ENCODE measurements around the gene CNDP1. TPM values are rescaled to one million over a fixed set of nuclear protein-coding genes. Genes with fewer than 3 reads are reported as not detected.
"Not testable (repeated sequence)": the region's sequence is repeated elsewhere in the genome, so short reads cannot be mapped to it uniquely, and the experiment has no call there.

The CNDP1 gene
- total and polyA plus RNA-seq, 9 donors = 0.04 to 0.76 (median 0.26) TPM; not detected in 1

DNA sequence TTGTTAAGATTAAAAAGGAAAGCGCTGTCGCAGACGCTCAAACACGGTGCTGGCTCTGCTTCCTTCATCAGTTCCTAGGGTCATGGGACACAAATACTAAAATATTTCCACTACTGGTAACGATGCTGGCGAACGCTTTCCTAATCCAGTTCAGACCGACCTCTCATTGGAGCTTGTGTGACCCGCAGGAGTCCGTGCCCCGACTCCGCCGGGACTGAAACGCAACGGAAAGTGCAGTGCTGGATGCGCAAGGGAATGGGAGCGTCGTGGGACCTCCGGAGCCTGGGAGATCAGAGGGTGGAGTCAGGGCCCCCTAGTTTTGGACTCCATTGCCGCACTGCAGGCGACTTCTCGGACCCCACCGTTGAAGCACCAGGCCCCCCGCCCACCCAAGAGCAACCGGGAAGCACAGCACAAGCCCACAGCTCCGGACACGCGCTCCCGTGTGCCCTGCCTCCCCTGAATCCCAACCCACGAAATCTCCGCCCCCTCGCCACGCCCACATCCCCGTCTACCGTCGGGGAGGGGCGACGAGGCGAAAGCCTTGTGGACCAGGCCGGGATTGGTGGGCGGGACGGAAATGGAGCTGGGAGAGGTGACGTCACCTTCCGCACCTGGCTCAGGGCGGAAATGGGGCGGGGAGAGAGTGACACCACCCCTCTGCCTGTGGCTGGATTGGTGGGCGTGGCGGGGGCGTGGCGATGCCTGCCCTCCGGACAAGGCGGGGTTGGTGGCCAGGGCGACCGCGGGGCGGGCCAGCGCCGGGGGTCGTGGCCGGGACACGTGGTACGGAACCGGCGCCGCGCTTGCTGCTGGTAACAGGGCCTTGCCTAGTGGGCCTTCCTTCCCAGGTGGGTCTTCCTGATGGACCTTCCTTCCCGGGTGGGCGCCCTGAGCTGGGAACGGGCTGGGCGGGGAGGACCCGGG lies 38.5 kb upstream of the CNDP1 start, which contains the start of gene CNDP2:
Gene CNDP2, plus strand, starts transcription at position 783 of the 927 bp plus-strand sequence. CDS start 3,611 bp downstream, outside the sequence.
- peak within 1 kb of the TSS; percentile 86 for H3K4me3 ChIP-seq (ENCODE audit: low read length)
- peaks cover 3% of the 10 kb centered on the region for H3K9me3 ChIP-seq (replicated peaks; ENCODE audit: control insufficient read depth, low read depth, low read length)
- peaks cover 4% of the 10 kb centered on the region for H3K36me3 ChIP-seq (ENCODE audit: control insufficient read depth, insufficient read depth, low read length)
- peaks cover 24% of the 10 kb centered on the region for H3K4me1 ChIP-seq (ENCODE audit: control insufficient read depth, insufficient read depth, low read length)
- peak within 1 kb of the TSS; percentile 92 for H3K27ac ChIP-seq (ENCODE audit: low read length)
- under 1% methylated on average over 53 of the region's 71 CpGs for WGBS (ENCODE audit: insufficient coverage)
- peak; percentile 99 for DNase-seq
- peaks cover 5% of the 10 kb centered on the region for H3K27me3 ChIP-seq (ENCODE audit: control insufficient read depth, insufficient read depth, low read length)

DNA sequence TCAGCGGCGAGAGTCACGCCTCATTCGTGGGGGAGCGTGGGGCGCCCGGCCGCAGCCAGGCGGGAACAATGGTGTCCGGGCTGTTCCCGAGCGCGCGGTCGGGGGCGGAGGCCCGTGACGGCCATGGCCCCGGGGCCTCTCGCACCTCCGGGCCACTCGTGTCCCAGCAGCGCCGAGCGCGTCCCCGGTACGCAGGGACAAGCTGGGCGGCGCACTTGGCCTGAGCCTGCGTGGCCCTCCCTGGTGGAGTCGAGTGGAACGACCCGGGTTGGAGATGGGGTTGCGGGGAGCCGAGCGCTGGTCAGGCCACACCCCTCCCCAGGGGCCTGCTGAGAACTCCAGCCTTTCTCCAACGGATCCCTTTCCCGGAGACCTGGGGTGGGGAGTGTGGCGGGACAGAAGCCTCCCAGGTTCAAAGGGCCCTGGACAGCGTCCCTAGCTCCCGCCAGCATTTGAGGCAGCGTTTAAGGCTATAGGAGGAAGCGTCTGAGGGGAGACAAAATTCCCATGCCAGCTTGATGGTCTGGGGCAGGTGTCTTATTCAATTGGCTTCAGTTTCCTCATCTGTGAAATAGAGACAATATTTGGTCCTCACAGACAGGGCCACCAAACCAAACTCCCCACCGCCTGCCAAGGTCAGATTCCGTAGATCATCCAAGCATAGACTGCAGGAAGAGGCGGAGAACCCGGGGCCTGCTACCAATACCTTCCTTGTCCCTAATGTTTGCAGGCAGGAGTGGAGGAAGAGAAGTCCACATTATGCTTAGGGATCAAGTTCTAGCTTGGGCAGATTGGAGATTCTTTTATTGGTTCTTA lies 37.6 kb upstream of the CNDP1 start:
- Histone ChIP-seq H3K36me3 (ENCODE audit: control insufficient read depth, insufficient read depth, low read length) (peaks cover 13% of the 10 kb centered on the region), H3K9me3 (replicated peaks; ENCODE audit: control insufficient read depth, low read depth, low read length) (peaks cover 3% of the 10 kb centered on the region), H3K4me3 (ENCODE audit: low read length) (peak overlapping the region; percentile 86), H3K27me3 (ENCODE audit: control insufficient read depth, insufficient read depth, low read length) (peaks cover 5% of the 10 kb centered on the region), H3K27ac (ENCODE audit: low read length) (peak overlapping the region; percentile 92), H3K4me1 (ENCODE audit: control insufficient read depth, insufficient read depth, low read length) (peaks cover 24% of the 10 kb centered on the region)
- DNase-seq = peak; percentile 79
- 1% methylated on average over 31 of the region's 48 CpGs for WGBS (ENCODE audit: insufficient coverage)

DNA sequence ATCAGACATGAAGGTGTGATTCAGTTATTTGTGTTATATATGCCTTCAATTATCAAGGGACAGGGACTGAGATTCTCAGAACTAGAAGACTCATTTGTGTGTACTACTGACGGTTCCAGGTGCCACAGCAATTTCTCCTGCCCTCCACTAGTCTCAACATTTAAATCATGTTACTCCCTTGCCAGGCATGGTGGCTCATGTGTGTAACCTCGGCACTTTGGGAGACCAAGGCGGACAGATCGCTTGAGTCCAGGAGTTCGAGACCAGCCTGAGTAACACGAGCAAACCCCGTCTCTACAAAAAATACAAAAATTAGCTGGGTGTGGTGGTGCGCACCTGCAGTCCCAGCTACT lies 37.0 kb upstream of the CNDP1 start:
- Histone ChIP-seq H3K4me1 (ENCODE audit: control insufficient read depth, insufficient read depth, low read length) (peaks cover 24% of the 10 kb centered on the region), H3K36me3 (ENCODE audit: control insufficient read depth, insufficient read depth, low read length) (peaks cover 16% of the 10 kb centered on the region), H3K27me3 (ENCODE audit: control insufficient read depth, insufficient read depth, low read length) (peaks cover 2% of the 10 kb centered on the region), H3K4me3 (ENCODE audit: low read length) (peak overlapping the region; percentile 86), H3K9me3 (replicated peaks; ENCODE audit: control insufficient read depth, low read depth, low read length) (peaks cover 2% of the 10 kb centered on the region), H3K27ac (ENCODE audit: low read length) (peak overlapping the region; percentile 92)
- WGBS (ENCODE audit: insufficient coverage) = 33% methylated on average over 1 of the region's 8 CpGs
- DNase-seq = peak; percentile 16

DNA sequence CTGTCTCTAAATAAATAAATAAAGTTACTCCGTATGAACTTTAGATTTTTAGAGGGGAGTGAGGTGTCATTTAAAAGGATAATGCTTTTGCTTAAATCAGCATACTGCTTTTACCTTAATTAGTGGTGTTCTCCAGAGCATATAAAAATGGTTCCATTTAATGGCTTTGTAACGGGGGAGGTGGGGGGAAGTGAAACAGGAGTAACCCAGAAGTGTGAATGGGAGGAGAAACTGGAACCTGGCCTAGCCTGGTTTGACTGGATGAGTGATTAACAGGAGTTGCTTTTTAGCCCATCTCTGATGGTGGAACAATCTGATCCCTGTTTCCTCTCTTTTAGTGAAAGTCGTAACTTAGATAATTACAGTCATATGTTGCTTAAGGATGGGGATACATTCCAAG lies 36.5 kb upstream of the CNDP1 start:
- peaks cover 19% of the 10 kb centered on the region for H3K36me3 ChIP-seq (ENCODE audit: control insufficient read depth, insufficient read depth, low read length)
- 80% methylated on average over 1 of the region's 3 CpGs for WGBS (ENCODE audit: insufficient coverage)
- no peaks in the 10 kb centered on the region for H3K9me3 ChIP-seq (replicated peaks; ENCODE audit: control insufficient read depth, low read depth, low read length)
- no peaks in the 10 kb centered on the region for H3K27me3 ChIP-seq (ENCODE audit: control insufficient read depth, insufficient read depth, low read length)
- peak overlapping the region; percentile 54 for H3K27ac ChIP-seq (ENCODE audit: low read length)
- peaks cover 24% of the 10 kb centered on the region for H3K4me1 ChIP-seq (ENCODE audit: control insufficient read depth, insufficient read depth, low read length)
- no peak overlapping the region for H3K4me3 ChIP-seq (ENCODE audit: low read length)
- peak; percentile 32 for DNase-seq

DNA sequence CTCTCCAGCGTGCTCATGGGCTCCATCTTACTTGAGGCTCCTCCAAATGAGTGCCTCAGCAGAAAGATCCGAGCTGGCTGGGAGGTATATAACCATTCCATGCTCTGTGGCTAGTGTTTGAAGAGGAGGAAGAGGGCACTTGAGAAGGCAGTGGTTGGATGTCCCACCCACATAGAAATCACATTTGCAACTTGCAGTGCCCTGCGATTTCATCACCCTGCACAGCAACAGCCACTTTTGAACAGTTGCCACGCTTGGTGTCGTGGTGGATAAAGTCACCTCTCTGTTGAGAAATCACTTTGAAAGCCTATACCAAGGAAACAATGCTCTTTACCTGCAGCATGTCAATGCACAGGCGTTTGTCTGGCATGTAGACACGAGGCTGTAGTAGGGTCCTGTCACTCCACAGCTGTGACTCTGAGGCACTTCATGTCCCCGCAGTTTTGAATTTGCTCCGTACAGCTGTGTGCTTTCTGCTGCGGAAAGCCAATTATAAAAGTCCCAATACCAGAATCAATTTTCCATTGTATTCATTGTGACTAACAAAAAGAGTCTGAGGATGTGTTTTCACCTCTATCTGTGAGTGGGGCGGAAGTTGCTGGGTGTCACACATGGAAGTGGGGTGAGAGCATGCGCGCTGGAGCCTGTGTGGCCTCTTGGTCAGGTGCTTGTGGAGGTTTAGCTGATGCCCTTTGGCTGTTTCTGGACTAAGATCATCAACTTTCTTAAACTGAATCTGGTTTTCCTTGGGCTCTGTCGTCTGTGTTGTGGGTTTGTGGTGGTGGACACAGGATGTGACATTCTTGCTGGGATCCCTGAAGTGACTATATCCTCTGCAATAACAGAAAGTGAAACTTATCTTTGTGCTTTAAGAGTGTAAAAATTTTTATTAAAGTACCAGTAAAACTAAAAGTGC lies 35.3 kb upstream of the CNDP1 start:
- no peaks in the 10 kb centered on the region for H3K9me3 ChIP-seq (replicated peaks; ENCODE audit: control insufficient read depth, low read depth, low read length)
- H3K4me1 ChIP-seq (ENCODE audit: control insufficient read depth, insufficient read depth, low read length) = peaks cover 24% of the 10 kb centered on the region
- peak overlapping the region; percentile 88 for H3K27ac ChIP-seq (ENCODE audit: low read length)
- peaks cover 22% of the 10 kb centered on the region for H3K36me3 ChIP-seq (ENCODE audit: control insufficient read depth, insufficient read depth, low read length)
- peak; percentile 40 for DNase-seq
- H3K27me3 ChIP-seq (ENCODE audit: control insufficient read depth, insufficient read depth, low read length) = no peaks in the 10 kb centered on the region
- H3K4me3 ChIP-seq (ENCODE audit: low read length) = no peak overlapping the region
- 88% methylated on average over 4 of the region's 14 CpGs for WGBS (ENCODE audit: insufficient coverage)

DNA sequence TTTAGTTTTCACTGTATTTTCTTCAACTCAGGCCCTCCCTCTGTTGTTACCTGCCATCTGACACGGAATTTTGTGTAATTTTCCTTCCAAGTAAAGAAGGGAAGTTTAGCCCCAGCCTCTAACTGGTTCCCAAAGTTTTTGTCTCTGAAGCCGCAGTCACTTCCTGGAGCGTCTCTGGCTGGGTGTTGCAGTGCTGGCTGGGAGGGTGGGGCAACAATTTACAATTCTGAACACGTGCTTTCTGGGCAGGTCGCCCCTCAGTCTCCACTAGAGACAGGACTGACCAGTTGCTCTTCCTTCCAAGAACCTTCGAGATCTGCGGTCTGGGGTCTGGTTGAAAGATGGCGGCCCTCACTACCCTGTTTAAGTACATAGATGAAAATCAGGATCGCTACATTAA lies 34.7 kb upstream of the CNDP1 start:
- Histone ChIP-seq H3K9me3 (replicated peaks; ENCODE audit: control insufficient read depth, low read depth, low read length) (no peaks in the 10 kb centered on the region), H3K27me3 (ENCODE audit: control insufficient read depth, insufficient read depth, low read length) (no peaks in the 10 kb centered on the region), H3K36me3 (ENCODE audit: control insufficient read depth, insufficient read depth, low read length) (peaks cover 26% of the 10 kb centered on the region), H3K4me1 (ENCODE audit: control insufficient read depth, insufficient read depth, low read length) (peaks cover 24% of the 10 kb centered on the region), H3K27ac (ENCODE audit: low read length) (peak overlapping the region; percentile 88), H3K4me3 (ENCODE audit: low read length) (no peak overlapping the region)
- DNase-seq = peak; percentile 92
- WGBS (ENCODE audit: insufficient coverage) = 40% methylated on average over 3 of the region's 9 CpGs

DNA sequence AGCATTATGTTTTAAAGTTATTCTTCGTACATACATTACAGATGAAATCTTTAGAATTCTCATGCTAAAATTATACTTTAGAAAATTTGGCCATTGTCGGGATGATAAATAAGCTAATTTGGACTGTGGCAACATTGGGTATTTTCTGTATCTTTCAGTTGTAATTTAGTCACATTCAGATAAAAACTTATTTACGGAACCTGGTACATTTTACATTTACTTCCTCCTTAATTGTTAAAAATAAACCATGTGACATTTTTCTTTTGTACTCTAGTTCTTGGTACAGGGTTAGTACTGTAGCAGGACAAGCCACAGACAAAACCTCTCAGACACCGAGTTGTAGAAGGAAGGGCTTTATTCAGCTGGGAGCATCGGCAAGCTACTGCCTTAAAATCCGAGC lies 33.9 kb upstream of the CNDP1 start:
- peaks cover 28% of the 10 kb centered on the region for H3K36me3 ChIP-seq (ENCODE audit: control insufficient read depth, insufficient read depth, low read length)
- no peaks in the 10 kb centered on the region for H3K27me3 ChIP-seq (ENCODE audit: control insufficient read depth, insufficient read depth, low read length)
- no peak overlapping the region for H3K4me3 ChIP-seq (ENCODE audit: low read length)
- H3K27ac ChIP-seq (ENCODE audit: low read length) = no peak overlapping the region
- no peak for DNase-seq
- no CpG with 5 or more reads among the region's 6 CpGs for WGBS (ENCODE audit: insufficient coverage)
- no peaks in the 10 kb centered on the region for H3K9me3 ChIP-seq (replicated peaks; ENCODE audit: control insufficient read depth, low read depth, low read length)
- peaks cover 24% of the 10 kb centered on the region for H3K4me1 ChIP-seq (ENCODE audit: control insufficient read depth, insufficient read depth, low read length)

DNA sequence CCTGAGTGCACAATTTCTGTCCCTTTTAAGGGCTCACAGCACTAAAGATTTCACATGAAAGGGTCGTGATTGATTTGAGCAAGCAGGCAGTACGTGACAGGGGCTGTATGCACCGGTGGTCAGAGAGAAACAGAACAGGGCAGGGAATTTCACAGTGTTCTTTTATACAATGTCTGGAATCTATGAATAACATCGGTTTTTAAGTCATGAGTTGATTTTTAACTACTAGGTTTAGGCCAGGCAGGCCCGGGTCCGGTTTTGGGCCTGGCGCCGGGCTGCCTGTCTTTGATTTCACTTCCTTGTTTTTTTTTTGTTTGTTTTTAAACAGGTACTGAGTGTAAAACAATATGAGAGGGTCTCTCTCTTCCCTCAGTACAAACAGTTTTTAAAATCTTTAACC lies 33.5 kb upstream of the CNDP1 start:
- 88% methylated on average over 4 of the region's 8 CpGs for WGBS (ENCODE audit: insufficient coverage)
- DNase-seq; H3K9me3 ChIP-seq (replicated peaks; ENCODE audit: control insufficient read depth, low read depth, low read length); H3K4me3 ChIP-seq (ENCODE audit: low read length); H3K27ac ChIP-seq (ENCODE audit: low read length); H3K27me3 ChIP-seq (ENCODE audit: control insufficient read depth, insufficient read depth, low read length): not testable (repeated sequence)
- H3K36me3 ChIP-seq (ENCODE audit: control insufficient read depth, insufficient read depth, low read length) = peaks cover 28% of the 10 kb centered on the region
- peaks cover 26% of the 10 kb centered on the region for H3K4me1 ChIP-seq (ENCODE audit: control insufficient read depth, insufficient read depth, low read length)

DNA sequence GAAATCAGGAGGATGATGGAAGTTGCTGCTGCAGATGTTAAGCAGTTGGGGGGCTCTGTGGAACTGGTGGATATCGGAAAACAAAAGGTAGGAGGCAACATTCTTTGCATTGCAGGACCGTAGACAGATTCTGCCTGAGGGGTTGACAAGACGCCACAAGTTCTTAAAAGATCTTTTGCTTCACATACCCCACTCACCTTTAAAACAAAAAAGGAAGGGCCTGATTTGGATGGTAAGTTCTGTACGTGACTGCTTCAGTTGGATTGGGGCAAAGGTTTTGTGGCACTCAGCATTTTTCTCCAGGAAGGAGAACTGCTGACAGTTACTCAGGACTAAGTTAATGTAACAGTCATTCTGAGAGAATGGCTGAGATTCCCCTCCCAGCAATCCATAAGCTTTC lies 32.9 kb upstream of the CNDP1 start:
- Histone ChIP-seq H3K36me3 (ENCODE audit: control insufficient read depth, insufficient read depth, low read length) (peaks cover 30% of the 10 kb centered on the region), H3K9me3 (replicated peaks; ENCODE audit: control insufficient read depth, low read depth, low read length) (no peaks in the 10 kb centered on the region), H3K27me3 (ENCODE audit: control insufficient read depth, insufficient read depth, low read length) (no peaks in the 10 kb centered on the region), H3K4me1 (ENCODE audit: control insufficient read depth, insufficient read depth, low read length) (peaks cover 31% of the 10 kb centered on the region), H3K4me3 (ENCODE audit: low read length) (no peak overlapping the region), H3K27ac (ENCODE audit: low read length) (no peak overlapping the region)
- DNase-seq = peak; percentile 48
- no CpG with 5 or more reads among the region's 4 CpGs for WGBS (ENCODE audit: insufficient coverage)
